HTR-8/SVneo (cell line): Measurements from ENCODE around the gene PPAN.

Experiments
- DNase-seq: peaks from one replicate; pipeline ENCODE4 v3.0.0; 2011; ENCODE audit warnings: low spot score, mixed read lengths; ENCODE audit not compliant: insufficient read length
- FAIRE-seq: peaks from 2 replicates; lab custom pipeline; 2011; peaks lifted over from hg19 to GRCh38; lab: Jason Lieb, UNC

Gene PPAN

DNA sequence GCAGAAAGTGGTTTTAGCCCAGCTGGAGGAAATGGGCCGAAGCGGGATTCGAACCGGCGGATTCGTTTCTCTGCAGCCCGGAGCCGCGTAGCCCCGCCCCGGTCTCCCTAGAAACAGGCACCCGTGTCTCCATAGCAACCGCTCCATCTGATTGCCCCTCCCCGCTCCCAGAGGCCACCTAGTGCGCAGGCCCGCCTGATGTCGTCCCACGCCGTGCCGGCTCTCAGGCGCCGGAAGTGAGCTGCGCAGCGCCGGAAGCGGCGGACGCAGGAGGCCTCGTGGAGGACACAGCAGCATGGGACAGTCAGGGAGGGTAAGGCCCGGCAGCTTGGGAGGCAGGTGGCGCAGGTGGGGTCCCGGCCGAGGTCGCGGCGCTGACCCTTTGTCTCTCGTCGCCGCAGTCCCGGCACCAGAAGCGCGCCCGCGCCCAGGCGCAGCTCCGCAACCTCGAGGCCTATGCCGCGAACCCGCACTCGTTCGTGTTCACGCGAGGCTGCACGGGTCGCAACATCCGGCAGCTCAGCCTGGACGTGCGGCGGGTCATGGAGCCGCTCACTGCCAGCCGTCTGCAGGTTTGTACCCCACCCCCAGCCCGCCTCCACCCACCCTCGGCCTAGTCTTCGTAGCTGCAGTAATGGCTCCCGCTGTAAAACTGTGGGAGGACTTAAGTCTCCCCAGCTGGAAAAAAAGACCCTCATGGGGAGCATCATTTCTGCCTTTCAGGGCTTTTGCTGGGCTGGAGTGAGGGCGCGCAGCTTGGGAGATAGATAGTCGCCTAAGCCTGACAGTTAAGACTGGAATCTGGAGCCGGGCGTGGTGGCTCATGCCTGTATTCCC, at the start of gene PPAN:
PPAN (plus strand) TSS at position 263 of the 837 bp plus-strand sequence; CDS start at position 296, 33 bp downstream.
- peak; percentile 99 for DNase-seq
- FAIRE-seq: peak; percentile 95

GRCh38 chr19:10061717-10062310, 44.3 kb upstream of the PPAN start:
- FAIRE-seq (no peak), DNase-seq (no peak)

DNA sequence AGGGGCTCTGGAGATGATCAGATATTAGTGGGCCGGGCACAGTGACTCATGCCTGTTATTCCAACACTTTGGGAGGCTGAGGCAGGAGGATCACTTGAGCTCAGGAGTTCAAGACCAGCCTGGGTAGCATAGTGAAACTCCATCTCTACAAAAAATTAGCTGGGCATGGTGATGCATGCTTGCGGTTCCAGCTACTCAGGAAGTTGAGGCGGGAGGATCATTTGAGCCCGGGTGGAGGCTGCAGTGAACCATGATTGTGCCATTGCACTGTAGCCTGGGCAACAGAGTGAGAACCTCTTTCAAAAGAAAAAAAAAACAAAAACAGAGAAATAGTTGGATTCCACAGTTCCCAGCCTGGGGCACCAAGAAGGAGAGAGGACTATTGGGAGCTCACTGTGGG, 38.0 kb upstream of the PPAN start:
- FAIRE-seq (no peak), DNase-seq (no peak)

DNA sequence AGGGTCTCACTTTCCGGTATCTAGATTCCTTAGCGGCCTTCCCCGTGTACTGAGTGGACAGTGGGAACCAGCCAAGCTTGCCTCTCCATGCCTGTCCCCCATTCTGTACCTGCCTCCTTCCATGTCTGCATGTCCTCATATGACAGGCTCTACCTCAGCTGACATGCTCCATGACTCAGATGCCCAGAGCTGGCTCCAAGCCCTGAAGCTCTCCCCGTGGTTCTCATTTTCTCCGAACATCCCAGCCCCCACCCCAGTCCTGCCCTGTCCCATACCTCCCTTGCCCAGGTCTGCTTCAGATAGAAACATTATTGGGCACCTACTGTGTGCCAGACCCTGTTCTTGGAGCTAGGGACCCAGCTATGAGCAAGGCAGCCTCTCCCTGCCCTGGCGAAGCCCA, 37.1 kb upstream of the PPAN start:
- DNase-seq: no peak
- FAIRE-seq: no peak

- no peak for FAIRE-seq
These were observed 35.3 kb upstream of the PPAN start for GRCh38 chr19:10070730-10071446.

DNA sequence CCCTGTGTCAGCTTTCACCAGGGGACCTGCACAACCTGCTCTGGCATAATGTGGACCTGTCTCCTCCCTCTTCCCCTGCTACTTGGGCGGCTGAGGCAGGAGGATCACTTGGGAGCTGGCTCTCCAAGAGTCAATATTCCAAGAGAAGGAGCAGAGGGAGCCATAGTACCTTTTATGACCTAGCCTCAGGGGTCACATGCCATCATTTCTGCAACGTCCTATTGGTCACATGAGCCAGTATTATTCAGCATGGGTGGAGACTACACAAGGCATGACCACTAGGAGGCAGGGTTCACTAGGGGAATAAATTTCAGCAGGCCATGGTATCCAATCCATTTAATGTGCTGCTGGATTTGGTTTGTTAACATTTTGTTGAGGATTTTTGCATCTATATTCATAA, 32.0 kb upstream of the PPAN start:
- FAIRE-seq (no peak), DNase-seq (no peak)

More at GRCh38 chr19:10070730-10071446, 35.3 kb upstream of the PPAN start:
- DNase-seq: no peak

DNA sequence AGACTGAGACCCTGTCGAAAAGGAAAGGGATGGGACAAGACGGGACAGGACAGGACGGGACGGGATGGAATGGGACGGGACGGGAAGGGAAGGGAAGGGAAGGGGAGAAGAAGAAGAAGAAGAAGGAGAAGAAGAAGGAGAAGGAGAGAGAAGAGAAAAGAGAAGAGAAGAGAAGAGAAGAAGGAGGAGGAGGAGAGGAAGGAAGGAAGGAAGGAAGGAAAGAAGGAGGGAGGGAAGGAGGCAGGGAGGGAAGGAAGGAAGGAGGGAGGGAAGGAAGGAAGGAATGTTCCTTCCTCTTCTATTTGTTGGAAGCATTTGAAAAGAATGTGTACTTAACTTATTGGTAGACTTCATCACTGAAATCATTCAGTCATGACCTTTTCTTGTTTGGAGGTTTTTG, 29.6 kb upstream of the PPAN start:
- FAIRE-seq (no peak), DNase-seq (no peak)

GRCh38 chr19:10078329-10078728, 27.8 kb upstream of the PPAN start:
- no peak for FAIRE-seq

GRCh38 chr19:10079031-10079453, 27.1 kb upstream of the PPAN start:
- DNase-seq (no peak), FAIRE-seq (peak; percentile 4)

More at GRCh38 chr19:10078329-10078728, 27.8 kb upstream of the PPAN start:
- no peak for DNase-seq

DNA sequence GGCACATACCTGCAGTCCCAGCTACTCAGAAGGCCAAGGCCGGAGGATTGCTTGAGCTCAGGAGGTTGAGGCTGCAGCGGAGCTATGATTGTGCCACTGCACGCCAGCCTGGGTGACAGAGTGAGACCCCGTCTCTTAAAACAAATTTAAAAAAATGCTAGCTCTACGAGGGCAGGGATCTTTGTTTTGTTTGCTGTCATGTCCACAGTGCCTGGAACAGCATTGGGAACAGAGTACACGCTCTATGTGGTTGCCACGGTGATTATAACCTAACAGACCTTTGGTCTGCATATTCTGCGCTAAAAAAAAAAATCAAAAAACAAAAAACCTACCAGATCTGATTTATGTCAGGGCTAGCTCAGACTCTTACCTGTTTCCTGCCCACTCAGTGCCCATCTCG, 22.3 kb upstream of the PPAN start:
- DNase-seq (no peak), FAIRE-seq (no peak)

DNA sequence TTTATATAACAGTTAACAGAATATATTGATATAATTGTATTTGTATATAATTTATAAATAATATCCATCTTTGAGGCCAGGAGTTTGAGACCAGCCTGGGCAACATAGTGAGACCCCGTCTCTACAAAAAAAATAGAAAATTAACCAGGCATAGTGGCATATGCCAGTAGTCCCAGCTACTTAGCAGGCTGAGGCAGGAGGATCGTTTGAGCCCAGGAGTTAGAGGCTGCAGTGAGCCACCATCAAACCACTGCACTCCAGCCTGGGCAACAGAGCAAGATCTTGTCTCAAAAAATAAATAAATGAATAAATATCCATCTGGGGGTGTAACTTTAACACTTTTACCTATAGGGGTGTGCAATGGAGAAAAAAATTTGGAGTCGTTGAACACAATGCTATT, 21.4 kb upstream of the PPAN start:
- no peak for FAIRE-seq
- no peak for DNase-seq

DNA sequence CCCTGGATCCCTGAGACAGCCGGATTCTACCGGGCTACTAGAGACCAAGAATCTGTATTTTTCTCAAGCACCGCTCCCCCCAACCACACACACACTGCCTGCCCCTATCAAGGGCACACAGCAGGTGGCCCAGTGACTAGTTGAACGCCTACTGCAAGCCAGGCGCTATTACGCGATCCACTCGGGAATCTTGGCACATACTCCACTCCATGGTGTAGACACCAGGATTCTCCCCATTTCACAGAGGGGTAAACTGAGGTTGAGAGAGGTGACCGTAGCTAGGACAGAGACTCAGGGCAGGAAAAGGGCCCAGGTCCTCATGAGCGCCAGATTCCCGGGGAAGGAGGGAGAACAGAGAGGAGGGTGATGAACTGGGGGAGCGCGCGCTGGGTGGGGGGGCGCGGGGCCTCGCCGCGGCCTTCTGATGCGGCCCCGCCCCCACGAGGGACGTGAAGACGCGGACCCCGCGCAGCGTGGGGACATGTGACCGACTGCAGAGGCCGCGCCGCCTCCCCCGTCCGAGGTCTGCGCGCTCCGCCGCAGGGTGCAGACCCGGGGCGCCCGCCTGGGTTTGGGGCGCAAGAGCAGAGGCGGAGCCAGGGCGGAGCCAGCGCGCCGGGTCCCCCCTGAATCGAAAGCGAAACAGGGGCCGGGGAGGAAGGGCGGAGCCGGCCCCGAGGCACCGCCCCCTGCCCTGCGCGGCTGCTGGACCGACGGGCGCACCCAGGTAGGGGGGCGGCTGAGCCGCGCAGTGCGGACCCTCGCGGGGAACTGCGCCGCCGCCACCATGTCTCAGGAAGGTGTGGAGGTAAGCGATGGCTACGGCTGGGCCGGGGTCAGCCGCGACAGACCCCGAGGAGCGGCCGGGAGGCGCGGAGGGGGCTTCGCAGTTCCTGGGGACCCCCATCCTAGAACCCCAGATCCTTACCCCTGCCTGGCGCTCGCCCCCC, 20.2 kb upstream of the PPAN start, which contains the start of gene SHFL:
SHFL (plus strand) TSS at position 677 of the 950 bp plus-strand sequence; CDS start at position 788, 111 bp downstream.
- FAIRE-seq: peak; percentile 68
- DNase-seq: peak; percentile 94

DNA sequence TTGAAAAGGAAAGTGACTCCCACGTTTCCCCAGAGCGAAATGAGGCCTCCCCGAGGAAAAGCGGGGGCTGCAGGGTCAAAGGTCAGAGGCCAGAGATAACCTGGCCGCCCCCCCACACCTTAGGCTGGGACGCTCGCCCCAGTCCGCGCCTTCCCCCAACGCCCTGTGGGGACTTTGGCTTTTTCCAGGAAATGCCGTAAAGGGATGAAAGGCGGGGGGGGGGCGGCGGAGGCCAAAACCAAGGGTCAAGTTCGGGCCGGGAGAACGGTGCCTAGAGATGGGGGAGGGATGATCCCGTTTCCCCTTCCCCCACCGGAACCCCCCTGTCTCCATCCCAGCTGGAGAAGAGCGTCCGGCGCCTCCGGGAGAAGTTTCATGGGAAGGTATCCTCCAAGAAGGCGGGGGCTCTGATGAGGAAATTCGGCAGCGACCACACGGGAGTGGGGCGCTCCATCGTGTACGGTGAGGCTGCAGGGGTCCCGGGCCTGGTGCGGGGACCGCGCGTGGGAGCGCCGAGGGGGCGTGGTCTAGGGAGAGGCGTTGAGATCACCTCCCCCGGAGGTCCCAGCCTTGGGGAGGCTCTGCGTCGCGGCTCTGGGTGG, 19.5 kb upstream of the PPAN start:
- FAIRE-seq (no peak), DNase-seq (no peak)

DNA sequence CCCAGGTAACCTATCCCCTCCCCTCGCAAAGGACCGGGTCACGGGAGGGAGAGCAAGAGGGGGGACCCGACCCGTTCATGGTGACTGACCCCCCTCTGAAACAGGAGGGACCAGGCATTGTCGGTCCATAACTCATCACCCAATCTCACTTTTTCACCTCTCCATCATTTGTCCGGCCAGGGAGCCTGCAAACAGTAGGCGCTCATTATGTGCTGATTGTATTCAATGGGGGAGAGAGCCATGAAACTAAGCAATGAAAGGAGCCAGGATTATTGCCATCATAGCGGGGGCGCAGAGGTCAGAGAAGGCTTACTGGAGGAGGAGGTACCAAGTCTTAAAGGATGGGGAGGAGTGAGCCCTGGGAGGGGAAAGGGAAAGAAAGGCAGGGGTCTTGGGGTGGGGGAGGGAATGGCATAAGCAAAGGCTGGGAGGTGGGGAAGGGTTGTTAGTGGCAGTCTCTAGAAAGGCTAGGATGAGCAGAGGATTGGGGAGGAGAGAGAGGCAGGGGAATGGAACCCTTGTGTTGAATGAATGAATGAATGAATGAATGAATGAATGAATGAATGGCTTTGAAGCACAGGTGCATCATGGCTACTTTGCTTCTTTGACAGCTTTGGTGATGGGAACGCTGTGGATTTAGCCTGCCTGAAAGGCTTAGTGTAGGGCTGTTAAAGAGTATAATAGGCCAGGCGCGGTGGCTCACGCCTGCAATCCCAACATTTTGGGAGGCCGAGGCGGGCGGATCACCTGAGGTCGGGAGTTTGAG, 18.7 kb upstream of the PPAN start:
- FAIRE-seq (no peak), DNase-seq (no peak)

DNA sequence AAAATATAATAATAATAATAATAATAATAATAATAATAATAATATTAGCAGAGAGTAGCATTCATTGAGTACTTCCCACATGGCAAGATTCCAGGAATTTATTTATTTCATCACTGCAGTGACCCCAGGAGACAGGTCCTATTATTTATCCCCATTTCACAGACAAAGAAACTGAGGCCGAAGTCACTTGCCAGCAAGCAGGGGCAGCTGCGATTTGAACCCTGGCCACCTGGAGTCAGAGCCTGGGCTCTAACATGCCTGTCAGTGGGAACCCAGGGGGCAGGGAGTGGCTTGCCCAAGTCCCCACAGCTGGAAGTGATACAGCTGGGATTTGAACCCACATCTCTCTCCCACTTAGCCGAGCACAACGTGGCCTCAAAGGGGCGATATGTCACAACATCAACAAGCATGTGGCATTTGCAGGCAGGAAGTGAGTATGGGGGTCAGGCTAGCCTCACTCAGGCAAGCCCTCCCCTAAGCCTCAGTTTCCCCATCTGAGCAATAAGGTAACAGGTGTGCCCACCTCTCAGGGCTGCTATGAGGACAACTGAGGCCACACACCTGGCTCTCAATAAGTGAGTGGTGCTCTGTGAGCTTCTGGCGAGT, 17.1 kb upstream of the PPAN start:
- DNase-seq: no peak
- FAIRE-seq: peak; percentile 40

- FAIRE-seq: peak; percentile 9
- DNase-seq: no peak
These were observed 16.3 kb upstream of the PPAN start for GRCh38 chr19:10089801-10090375.

DNA sequence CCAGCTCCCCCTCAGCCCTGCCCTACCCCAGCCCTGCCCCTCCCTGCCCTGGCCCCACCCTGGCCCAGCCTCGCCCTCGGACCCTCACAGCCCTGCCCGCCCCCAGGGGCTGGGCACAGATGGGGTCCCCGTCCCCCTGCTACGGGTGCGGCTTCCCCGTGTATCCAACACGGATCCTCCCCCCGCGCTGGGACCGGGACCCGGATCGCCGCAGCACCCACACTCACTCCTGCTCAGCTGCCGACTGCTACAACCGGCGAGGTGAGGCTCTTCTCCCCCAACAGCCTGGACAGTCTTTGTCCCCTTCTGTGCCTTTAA, 14.8 kb upstream of the PPAN start:
- no peak for DNase-seq
- FAIRE-seq: no peak
